Astrocyte of the hippocampus (primary cell): ENCODE results near the gene KIF23.
A peak's percentile ranks its signal among the peaks of the same experiment; 100 is the strongest.
"Not testable (repeated sequence)": the region's sequence is repeated elsewhere in the genome, so short reads cannot be mapped to it uniquely, and the experiment has no call there.

ENCODE experiments used
- DNase-seq: peaks from one replicate; pipeline ENCODE4 v3.0.0; 2011; ENCODE audit warnings: low read depth, low spot score

Gene KIF23

DNA sequence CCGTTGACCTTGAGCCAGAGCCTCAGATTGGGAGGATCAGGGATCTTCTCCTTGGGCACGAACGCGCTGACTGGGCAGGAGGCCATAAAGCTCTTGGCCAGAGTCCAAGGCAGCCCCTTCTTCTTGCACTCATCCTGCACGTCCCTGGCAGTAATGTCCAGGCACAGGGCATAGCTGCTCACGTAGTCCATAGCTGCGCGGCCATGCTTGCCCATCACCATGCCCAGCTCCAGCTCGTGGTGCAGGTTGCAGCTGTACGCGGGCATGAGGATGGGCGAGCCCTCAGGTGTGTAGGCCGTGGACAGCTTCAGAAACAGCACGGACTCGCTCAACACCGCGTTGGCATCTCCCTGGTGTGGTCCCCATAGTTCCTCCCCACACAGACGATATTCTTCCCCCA lies 20.5 kb downstream of the KIF23 start:
- no peak for DNase-seq

DNA sequence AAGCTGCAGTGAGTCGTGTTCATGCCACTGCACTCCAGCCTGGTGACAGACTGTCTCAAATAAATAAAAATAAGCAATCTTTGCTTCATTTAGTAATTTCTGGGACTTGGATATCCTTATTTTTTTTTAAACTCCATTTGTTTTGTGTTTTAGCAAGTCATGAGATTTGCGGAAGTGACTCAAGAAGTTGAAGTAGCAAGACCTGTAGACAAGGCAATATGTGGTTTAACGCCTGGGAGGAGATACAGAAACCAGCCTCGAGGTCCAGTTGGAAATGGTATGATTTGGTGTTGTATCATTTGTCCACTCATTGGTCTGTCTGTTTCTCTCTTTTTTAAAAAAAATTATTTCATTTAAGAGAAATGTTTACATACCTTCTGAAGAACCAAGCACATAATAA lies 21.8 kb downstream of the KIF23 start:
- no peak for DNase-seq

DNA sequence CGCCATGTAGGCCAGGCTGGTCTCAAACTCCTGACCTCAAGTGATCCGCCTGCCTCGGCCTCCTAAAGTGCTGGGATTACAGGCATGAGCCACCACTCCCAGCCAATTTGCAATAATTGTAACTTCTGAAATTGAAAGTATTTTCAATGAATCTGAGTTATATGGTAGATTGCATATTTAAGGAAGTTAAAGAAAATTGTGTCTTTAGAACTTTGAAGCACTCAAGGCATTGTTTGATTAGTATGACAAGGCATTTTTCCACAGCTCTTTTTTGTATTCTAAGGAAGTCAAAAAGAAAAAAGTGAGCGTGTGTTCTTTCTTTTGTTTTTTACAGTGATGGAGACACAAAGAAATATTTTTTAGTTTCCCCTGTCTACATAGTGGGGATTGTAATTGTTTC lies 22.8 kb downstream of the KIF23 start:
- DNase-seq, result no peak

DNA sequence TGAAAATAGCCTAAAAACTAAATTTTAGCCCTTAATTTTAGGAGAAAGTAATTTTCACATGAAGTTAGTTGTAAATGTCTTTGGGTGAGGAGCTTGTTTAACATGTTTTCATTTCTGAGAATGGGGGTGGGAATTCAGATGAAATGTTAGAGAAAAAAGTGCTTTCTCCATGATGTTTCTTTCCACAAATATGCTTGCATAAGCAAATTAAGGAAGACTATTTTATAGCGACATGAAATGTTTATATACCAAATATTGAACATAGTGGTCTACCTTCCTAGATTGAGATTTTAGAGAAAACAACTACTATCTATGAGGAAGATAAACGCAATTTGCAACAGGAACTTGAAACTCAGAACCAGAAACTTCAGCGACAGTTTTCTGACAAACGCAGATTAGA lies 25.5 kb downstream of the KIF23 start:
- DNase-seq, result no peak

DNA sequence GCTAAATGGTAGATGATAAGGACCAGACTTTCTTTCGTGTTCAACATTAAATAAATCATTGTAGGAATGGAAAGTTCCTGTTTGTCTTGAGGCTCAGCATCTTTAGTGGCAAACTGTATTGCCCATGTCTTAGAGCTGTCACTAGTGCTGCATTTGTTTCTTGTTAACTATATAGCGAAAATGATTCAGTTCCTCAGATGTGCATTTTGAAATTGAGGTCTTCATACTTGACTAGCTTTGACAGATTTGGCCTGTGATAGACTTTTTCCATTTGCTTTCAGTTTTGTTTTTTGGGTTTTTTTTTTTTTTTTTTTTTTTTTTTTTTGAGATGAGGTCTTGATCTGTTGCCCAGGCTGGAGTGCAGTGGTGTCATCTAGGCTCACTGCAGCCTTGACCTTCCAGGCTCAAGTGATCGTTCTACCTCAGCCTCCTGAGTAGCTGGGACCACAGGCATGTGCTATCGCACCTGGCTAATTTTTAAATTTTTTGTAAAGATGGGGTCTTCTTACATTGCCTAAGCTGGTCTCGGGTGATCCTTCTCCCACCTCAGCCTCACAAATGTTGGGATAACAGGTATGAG lies 29.0 kb downstream of the KIF23 start:
- DNase-seq, result no peak

DNA sequence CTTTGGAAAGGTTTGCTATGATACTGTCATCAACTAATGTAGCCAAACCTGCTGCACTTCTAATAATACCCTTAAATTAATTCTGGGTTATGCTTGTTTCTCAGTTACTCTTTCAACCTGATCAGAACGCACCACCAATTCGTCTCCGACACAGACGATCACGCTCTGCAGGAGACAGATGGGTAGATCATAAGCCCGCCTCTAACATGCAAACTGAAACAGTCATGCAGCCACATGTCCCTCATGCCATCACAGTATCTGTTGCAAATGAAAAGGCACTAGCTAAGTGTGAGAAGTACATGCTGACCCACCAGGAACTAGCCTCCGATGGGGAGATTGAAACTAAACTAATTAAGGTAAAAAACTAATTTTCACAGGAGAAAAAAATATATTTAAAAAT lies 30.5 kb downstream of the KIF23 start:
- DNase-seq, result no peak

DNA sequence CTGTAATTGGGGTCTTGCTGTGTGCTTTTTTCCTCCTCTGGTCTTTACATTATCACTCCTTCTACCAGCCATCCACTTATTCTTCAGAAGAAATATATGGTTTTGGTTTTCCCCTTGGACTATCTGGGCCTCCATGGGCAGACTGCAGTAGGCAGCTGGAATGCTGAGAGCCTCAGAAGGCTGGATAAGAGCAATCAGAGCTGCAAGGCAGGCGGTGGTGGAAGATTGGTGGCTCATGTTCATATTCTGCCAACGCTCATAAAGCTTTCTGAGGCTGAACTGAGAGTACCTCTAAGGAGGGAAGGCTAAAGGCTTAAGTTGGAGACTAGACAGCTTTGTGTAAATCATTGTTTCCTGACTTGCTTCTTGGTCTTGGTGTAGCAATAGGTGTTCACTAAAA lies 32.8 kb downstream of the KIF23 start:
- no peak for DNase-seq

DNA sequence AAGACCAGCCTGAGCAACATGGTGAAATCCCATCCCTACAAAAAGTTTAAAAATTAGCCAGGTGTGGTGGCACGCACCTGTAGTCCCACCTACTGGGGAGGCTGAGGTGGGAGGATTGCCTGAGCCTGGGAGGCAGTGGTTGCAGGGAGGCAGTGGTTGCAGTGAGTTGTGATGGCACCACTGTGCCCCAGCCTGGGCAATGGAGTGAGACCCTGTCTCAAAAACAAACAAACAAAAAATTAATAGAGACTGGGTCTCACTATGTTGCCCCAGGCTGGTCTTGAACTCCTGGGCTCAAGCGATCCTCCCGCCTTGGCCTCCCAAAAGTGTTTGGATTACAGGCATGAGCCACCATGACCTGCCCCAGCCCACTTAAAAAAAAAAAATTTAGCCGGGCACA lies 36.1 kb downstream of the KIF23 start:
- not testable (repeated sequence) for DNase-seq

DNA sequence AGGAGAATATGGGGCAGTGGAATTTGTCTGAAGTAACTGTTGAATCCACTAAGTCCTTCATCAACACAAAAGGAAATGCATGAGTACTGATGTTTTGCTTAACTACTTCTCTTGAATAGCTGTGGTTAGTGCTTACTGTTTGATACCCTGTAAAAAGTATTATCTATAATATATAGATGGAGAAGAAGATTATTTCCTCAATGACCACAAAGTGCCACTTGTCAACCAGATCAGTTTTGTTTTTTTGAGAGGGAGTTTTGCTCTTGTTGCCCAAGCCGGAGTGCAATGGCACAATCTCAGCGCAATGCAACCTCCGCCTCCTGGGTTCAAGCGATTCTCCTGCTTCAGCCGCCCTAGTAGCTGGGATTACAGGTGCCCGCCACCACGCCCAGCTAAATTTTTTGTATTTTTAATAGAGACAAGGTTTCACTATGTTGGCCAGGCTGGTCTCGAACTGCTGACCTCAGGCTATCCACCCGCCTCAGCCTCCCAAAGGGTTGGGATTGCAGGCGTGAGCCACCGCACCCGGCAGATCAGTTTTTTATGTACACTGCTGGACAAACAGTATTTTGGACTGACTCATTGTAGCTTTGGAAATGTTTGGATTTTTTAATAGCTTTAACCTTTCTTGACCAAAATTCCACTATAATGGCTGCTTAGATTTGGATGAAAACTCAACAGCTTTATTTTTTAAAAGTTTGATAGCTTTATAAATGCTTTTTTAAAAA lies 37.0 kb downstream of the KIF23 start:
- no peak for DNase-seq

DNA sequence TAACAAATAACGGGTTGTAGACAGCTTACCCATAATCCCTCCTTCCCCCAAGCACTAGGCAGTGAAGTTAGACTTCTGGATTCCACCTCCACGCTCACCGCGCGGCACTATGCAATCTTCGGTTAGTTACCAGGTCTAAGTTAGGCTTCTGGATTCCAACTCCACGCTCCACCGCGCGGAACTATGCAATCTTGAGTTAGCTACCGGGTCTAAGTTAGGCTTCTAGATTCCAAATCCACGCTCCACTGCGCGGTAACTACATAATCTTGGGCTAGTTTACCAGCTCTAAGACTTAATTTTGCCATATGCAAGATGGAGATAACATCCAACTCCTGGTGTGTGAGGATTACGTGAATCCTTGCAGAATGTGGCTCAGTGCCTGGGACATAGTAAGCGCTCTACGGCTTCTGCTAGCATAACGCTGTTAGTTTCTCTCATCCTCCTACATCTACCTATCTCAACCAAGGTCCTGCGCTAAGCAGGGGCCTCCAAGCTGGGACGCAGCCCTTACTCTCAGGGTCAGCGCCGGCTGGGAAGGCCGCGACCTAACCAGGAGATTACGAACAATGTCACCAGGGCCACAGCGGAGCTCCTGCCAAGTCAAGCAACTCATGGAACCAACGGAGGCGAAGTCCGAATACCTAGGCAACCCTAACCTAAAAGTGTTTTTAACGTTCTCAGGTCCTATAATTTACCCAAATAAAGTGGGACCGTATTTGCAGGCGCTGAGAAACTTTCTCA lies 38.0 kb downstream of the KIF23 start:
- no peak for DNase-seq

DNA sequence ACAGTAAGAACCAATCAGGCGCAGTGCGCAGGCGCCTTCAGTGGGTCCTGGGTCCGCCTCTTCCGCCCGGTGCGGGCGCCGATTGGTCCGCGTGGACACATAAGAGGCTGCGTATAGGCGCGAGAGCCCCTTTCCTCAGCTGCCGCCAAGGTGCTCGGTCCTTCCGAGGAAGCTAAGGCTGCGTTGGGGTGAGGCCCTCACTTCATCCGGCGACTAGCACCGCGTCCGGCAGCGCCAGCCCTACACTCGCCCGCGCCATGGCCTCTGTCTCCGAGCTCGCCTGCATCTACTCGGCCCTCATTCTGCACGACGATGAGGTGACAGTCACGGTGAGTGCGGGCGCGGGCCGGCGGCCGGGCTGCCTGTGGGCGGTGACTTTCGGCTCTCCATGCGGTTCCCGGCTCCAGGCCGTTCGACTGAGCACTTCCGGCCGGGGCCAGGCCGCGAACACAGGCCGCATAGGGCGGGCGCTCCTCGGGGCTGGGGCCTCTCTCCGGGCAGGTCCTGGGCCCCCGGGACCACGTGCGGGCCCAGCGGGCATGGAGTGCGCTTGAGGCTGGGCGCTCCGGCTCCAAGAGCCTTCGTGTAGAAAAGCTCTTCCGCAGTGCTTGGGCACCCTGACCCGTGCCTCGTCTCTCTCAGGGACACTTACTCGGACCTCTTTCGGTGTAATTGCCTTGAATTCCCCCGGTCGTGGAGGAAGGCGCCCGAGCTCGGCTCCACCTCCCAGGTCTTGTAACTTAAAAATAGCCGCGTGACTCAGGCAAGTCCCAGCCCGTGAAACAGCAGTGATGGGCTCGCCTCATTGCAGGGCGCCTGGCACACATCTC lies 38.8 kb downstream of the KIF23 start, which contains the start of gene RPLP1:
Gene RPLP1, plus strand, starts transcription at position 127 of the 830 bp plus-strand sequence. Its CDS starts 131 bp downstream, at position 258.
- DNase-seq, result peak; percentile 98

DNA sequence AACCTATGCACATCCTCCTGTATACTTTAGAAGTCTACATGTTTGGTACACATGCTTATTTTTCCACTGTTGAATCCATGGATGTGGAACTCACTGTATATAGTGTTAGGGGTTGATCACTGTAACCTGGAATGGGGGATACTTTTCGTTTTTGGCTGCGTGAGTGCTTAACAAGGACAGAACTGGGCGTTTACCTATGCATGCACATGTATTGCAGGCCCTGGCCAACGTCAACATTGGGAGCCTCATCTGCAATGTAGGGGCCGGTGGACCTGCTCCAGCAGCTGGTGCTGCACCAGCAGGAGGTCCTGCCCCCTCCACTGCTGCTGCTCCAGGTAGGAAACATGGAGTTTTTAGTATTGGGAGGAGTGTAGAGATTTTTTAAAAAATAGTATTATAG lies 40.8 kb downstream of the KIF23 start:
- no peak for DNase-seq

DNA sequence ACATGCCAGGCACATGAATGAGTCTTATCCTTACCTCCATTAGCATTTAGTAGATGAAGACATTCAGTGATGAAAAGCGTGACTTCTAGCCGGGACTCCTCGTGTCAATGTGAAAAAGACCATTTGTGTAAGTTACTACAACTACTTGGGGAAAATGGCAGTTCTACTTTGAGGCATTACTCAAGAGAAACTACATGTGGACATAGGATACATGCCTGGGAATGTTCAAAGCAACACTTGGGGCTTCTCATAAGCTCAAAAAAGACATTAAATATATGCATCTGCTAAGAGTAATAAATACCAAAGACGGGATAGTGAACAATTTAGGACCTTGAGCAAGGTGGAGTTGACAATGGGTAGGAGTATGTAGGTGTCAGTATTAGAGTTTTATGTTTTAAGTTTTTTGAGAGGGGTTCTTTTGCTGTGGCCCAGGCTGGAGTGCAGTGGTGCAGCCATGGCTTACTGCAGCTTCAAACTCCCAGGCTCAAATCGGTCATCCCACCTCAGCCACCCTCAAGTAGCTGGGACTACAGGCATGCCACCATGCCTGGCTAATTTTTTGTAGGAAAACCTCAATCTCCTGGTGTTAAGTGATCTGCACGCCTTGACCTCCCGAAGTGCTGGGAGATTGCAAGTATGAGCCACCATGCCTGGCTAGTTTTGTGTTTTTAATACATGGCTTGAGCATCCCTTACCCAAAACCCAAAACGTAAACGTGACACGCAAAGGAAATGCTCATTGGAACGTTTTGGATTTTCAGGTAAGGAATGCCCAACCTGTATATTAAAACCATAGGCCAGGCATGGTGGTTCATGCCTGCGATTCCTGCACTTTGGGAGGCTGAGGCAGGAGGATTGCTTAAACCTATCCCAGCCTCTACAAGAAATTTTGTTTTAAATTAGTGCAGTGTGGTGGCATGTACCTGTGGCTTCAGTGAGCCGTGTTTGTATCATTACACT lies 42.3 kb downstream of the KIF23 start:
- no peak for DNase-seq

DNA sequence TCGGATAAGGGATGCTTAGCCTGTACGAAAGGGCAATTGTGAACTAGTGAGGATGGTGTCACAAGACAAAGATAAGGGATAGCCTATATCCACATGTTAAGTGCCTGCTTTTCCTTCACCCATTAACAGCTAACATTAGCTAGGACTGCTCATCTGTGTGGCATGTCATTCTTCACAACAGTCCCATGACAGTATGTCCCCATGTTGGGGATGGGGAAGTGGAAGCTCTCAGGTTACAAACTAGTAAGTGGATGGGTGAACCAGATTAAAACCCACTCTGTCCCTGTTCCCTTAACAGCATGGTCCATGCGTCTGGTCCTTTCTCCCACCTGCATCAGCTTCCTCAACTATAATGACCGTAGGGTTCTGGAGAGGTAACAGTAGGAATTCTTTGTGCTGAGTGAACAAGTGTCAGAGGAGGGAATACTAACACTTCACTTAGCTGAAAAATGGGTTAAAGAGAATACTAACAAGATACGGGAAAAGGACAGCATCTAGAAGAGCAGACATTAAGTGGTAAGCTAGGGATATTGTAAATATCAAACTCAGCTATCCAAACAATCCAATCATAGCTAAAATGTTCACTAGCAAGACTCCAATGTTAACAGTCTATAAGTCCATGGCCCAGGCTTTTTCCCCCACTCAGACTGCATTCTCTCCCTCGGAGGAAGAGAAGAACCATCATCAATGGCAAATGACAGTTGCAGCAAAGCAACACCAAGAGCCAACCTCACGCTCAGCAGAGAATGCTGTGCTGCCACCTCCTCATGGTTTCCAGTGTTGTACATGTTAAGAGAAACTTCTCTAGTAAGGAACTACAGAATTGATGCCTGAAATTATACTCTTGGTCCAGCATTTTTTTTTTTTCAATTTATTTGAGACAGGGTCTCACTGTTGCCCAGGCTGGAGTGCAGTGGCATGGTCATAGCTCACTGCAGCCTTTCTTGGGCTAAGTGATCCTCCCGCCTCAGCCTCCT lies 43.4 kb downstream of the KIF23 start:
- DNase-seq, result no peak

DNA sequence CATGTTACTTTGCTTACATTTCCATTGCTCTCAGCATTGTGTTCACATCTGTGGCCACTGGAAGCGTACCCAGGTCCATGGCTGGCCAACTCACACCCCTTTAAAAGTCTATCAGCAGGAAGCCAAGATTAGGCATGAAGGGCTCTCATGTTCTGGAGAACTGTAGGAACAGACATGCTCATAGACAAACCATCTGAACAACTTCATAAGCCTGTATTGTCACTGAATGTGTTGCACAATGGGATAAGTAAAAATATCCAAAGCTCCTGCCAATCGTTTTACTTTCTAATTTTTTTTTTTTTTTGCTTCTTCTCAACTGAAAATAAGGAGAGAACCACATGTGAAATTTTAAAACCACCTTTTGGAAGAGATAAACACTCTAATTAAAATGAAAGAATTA lies 44.9 kb downstream of the KIF23 start:
- DNase-seq, result no peak

DNA sequence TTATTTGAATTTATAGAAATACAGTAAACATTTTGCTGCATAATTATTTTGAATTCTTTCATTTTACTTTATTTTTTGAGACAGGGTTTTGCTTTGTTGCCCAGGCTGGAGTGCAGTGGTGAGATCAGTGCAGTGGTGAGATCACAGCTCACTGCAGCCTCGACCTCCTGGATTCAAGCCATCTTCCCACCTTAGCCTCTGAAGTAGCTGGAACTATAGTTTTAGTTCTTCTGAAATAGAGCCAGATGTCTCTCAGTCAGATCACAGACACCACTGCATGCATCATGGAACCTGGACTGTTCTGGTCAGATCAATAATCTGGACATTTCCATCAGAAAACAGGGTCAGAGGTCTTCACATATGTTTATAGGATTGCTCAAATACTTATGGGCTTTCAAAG lies 46.3 kb downstream of the KIF23 start:
- no peak for DNase-seq

DNA sequence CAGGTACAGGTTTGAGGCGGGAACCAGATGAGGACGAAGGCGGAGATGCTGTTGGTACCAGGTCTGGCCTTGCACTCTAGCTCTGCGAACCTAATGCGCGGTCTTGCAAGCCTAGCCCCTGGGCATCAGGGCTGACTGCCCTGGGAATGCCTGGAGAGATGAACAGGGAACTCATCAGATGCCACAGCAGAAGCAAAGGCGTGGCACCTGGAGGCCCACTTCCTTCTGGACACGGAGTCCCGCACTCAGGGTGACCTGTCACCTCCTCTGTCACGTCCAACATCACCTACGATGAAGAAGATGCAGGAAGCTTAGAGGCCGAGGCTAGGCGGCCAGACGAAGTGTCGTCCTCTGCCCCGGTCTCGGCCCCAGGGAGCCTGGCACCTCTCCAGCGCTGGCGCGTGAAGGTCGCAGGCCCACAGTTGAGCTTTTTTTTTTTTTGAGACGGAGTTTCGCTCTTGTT lies 47.9 kb downstream of the KIF23 start:
- DNase-seq, result no peak

DNA sequence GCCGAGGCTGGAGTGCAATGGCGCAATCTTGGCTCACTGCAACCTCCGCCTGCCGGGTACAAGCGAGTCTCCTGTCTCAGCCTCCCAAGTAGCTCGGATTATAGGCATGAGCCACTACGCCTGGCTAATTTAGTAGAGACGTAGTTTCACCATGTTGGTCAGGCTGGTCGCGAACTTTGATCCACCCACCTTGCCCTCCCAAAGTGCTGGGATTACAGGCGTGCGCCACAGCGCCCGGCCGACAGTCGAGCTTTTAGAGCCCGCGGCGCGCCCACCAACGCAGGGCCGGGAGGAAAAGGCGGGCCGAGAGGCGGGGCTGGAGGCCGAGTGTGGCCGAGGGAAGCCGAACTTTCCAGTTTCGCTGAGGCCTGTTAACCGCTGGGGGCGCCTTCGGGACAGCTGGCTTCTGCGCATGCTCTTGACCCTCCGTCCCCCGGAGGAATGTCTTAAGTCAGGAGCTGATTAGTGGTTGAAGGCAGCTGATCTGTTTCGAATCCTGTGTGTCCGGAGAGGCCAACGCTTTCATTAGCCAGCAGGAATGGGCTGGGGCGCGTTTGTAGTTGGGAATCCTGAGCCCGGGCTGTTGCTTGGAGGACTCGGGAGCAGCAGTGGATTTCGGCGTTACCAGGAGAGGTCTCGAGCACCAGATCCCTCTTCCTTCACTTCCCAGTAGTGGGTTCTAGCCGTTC lies 48.5 kb downstream of the KIF23 start:
- DNase-seq, result peak; percentile 99

DNA sequence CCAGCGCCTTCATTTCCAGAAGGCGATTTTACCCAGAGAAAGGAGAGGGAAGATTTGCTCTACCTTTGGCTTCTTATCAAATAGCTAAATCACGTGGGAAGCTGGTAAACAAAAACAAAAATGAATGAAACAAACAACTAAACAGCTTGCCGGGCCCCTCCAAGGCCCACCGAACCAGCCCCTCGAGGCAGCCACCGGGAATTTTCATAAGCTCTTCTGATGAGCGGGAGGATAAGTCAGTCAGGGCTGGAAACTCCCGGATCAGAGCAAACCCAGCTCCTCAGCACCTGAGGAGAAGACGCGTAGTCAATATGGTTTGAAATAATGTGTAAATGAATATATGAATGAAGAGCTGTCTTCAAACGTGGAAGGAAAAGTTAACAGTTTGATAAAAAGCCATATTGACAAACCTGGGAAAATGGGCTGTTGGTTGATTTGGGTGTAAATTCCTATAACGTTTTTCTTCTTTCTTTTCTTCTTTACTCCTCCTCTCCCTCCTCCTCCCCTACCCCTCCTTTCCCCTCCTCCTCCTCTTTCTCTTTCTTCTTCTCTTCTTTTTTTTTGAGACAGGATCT lies 49.1 kb downstream of the KIF23 start:
- no peak for DNase-seq
